Osteoblast (primary cell): ENCODE measurements around the gene XYLT1. TPM values are rescaled to one million over a fixed set of nuclear protein-coding genes. Genes with fewer than 3 reads are reported as not detected.

Source experiments
- DNase-seq: peaks from one replicate; pipeline ENCODE4 v3.0.0; 2011; ENCODE audit warnings: low spot score, mixed read lengths; ENCODE audit not compliant: insufficient read length; ENCODE audit errors: missing footprints
- H2AFZ ChIP-seq: 2 replicates; pipeline ENCODE4 v1.6.0; 2011; ENCODE audit warnings: mild to moderate bottlenecking, low read length
- H3K27ac ChIP-seq: 2 replicates; pipeline ENCODE4 v1.5.1; 2011; ENCODE audit warnings: mild to moderate bottlenecking, low read depth, low read length, moderate library complexity
- H3K27me3 ChIP-seq: 2 replicates; pipeline ENCODE4 v1.6.0; 2012; ENCODE audit warnings: mild to moderate bottlenecking, control low read depth, inconsistent platforms, low read length, moderate library complexity; ENCODE audit not compliant: insufficient read depth
- H3K36me3 ChIP-seq: 2 replicates; pipeline ENCODE4 v1.5.1; 2011; ENCODE audit warnings: mild to moderate bottlenecking, low read length, control low read depth, moderate library complexity; ENCODE audit not compliant: insufficient read depth
- H3K4me1 ChIP-seq: 2 replicates; pipeline ENCODE4 v1.5.1; 2011; ENCODE audit warnings: mild to moderate bottlenecking, low read length, control low read depth, moderate library complexity; ENCODE audit not compliant: insufficient read depth
- H3K4me2 ChIP-seq: 2 replicates; pipeline ENCODE4 v1.6.0; 2011; ENCODE audit warnings: mild to moderate bottlenecking, low read length; ENCODE audit not compliant: insufficient read depth
- H3K4me3 ChIP-seq: fragments of 200-600 bp; sonication (generic); 3 replicates; pipeline ENCODE4 v1.5.1; 2012; ENCODE audit warnings: mild to moderate bottlenecking, low read length, inconsistent platforms; ENCODE audit not compliant: insufficient read depth
- H3K79me2 ChIP-seq: 2 replicates; pipeline ENCODE4 v1.6.0; 2012; ENCODE audit warnings: mild to moderate bottlenecking, low read length, control low read depth, inconsistent platforms; ENCODE audit not compliant: insufficient read depth
- H3K9me3 ChIP-seq: 2 replicates; pipeline ENCODE4 v1.5.1; 2011; ENCODE audit warnings: low read depth, low read length, control low read depth
- H4K20me1 ChIP-seq: 2 replicates; pipeline ENCODE4 v1.6.0; 2012; ENCODE audit warnings: mild to moderate bottlenecking, low read length, control low read depth; ENCODE audit not compliant: insufficient read depth
- total RNA-seq: library from RNA; depleted of rRNA; stranded (reverse); fragments of >200 nt; gene quantifications from 2 replicates; pipeline ENCODE4 v1.2.3, GENCODE V29; 2012
- TF ChIP-seq, protein P1 (sequence below): IDR thresholded peaks from 2 replicates; pipeline ENCODE4 v1.5.1; 2011; ENCODE audit warnings: mild to moderate bottlenecking, low read depth, low read length, moderate library complexity; ENCODE audit errors: extremely low read depth

The XYLT1 gene
- total RNA-seq, 1 donor: 43.4 TPM

DNA sequence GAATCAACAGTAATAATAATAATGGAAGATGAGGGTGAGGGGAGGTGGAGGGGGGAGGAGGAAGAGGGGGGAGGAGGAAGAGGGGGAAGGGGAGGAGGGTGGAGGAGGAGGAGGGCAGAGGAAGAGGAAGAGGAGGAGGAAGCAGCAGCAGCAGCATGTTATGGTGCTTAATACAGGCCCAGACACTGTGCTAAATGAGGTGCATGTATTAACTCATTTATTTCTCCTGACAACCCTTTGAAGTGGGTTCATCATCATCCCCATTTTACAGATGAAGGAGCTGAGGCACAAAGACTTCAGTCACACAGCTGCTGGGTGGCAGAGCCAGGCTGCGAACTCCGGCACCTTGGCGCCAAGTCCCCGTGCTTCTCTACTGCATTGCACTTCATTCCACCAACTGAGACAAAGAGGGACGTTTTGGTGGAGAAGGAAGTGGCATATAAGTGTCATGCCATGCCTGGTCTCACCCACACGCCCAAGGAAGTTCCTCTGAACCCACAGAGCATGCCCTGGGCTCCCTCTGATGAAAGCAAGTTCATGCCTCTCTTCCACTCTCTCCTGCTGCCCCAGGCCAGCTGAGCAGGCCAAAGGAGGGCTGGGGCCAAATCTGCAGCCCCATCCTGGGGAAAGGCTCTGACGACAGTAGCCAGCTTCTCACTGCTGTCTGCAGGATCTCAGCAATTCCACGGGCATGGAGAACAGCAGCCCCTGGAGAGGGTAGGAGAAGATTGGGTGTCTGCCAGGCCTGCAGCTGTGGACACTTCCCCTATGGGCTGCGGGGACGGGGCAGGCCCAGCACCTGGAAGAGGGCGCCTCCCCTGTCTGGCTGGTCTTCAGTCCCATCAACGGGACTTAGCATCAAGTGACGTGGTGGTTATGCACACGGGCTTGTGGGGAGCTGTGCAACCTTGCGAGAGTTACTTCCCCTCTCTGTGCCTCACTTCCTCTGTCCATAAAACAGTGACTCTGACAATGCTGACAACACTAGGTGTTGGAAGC is 21.8 kb downstream of the XYLT1 start:
- TF ChIP-seq, protein P1, sequence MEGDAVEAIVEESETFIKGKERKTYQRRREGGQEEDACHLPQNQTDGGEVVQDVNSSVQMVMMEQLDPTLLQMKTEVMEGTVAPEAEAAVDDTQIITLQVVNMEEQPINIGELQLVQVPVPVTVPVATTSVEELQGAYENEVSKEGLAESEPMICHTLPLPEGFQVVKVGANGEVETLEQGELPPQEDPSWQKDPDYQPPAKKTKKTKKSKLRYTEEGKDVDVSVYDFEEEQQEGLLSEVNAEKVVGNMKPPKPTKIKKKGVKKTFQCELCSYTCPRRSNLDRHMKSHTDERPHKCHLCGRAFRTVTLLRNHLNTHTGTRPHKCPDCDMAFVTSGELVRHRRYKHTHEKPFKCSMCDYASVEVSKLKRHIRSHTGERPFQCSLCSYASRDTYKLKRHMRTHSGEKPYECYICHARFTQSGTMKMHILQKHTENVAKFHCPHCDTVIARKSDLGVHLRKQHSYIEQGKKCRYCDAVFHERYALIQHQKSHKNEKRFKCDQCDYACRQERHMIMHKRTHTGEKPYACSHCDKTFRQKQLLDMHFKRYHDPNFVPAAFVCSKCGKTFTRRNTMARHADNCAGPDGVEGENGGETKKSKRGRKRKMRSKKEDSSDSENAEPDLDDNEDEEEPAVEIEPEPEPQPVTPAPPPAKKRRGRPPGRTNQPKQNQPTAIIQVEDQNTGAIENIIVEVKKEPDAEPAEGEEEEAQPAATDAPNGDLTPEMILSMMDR: no peak
- H3K4me2 ChIP-seq: no peak overlapping the region
- no peak overlapping the region for H3K27ac ChIP-seq
- no peaks in the 10 kb centered on the region for H3K27me3 ChIP-seq
- peaks cover 33% of the 10 kb centered on the region for H3K79me2 ChIP-seq
- no peaks in the 10 kb centered on the region for H3K4me1 ChIP-seq
- H4K20me1 ChIP-seq: peaks cover 9% of the 10 kb centered on the region
- no peak overlapping the region for H2AFZ ChIP-seq
- H3K36me3 ChIP-seq: peaks cover 3% of the 10 kb centered on the region
- no peak for DNase-seq
- H3K9me3 ChIP-seq: no peaks in the 10 kb centered on the region
- H3K4me3 ChIP-seq: no peak overlapping the region

DNA sequence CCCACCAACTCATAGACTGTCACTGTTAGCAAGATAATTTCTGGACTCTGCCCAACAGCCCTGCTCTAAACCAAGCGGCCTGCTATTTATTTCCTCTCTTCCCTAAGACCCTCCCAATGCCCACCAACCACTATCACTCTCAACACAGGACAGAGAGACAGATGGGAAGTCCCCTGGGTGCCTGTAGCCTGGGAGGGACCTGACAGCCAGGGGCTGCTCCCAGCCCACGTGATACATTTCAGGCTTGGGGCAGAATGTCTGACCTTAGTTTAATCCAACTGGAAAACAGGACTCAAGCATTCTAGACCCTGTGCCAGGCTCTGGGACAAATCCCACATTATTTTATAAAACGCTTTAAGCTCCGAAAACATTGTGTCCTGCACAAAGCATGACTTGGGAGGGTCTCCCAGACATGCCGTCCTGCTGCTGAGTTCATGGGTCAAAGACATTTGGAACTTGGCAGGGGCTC is 23.6 kb downstream of the XYLT1 start:
- Histone ChIP-seq H3K4me3 (no peak overlapping the region), H3K27me3 (no peaks in the 10 kb centered on the region), H4K20me1 (peaks cover 9% of the 10 kb centered on the region), H3K79me2 (peaks cover 29% of the 10 kb centered on the region), H3K27ac (no peak overlapping the region), H3K4me2 (no peak overlapping the region), H3K4me1 (no peaks in the 10 kb centered on the region), H3K9me3 (no peaks in the 10 kb centered on the region), H3K36me3 (peaks cover 3% of the 10 kb centered on the region), H2AFZ (no peak overlapping the region)
- TF ChIP-seq, protein P1: no peak
- no peak for DNase-seq

DNA sequence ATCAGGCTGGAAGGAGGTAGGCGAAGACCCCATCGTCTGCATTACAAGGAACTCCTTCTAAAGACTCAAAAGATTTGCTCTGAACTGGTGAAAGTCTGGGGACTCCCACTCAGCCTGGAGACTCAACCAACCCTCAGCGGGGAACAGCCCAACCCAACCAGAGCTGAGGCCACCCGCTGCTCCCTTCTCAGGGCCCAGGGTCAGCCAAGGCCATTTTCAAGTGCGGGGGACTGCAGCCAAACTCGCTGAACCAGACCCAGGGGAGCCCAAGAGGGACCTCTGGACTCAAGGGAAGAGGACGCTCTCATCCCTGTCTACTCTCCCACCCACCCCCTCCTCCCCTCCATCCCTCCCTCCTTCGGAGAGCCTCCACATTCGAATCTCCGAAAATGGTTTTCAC is 24.1 kb downstream of the XYLT1 start:
- H2AFZ ChIP-seq: no peak overlapping the region
- DNase-seq: no peak
- H3K36me3 ChIP-seq: peaks cover 3% of the 10 kb centered on the region
- H4K20me1 ChIP-seq: peaks cover 5% of the 10 kb centered on the region
- H3K79me2 ChIP-seq: peaks cover 25% of the 10 kb centered on the region
- TF ChIP-seq, protein P1: no peak
- H3K9me3 ChIP-seq: no peaks in the 10 kb centered on the region
- H3K27ac ChIP-seq: no peak overlapping the region
- no peaks in the 10 kb centered on the region for H3K27me3 ChIP-seq
- no peak overlapping the region for H3K4me2 ChIP-seq
- H3K4me3 ChIP-seq: no peak overlapping the region
- no peaks in the 10 kb centered on the region for H3K4me1 ChIP-seq

DNA sequence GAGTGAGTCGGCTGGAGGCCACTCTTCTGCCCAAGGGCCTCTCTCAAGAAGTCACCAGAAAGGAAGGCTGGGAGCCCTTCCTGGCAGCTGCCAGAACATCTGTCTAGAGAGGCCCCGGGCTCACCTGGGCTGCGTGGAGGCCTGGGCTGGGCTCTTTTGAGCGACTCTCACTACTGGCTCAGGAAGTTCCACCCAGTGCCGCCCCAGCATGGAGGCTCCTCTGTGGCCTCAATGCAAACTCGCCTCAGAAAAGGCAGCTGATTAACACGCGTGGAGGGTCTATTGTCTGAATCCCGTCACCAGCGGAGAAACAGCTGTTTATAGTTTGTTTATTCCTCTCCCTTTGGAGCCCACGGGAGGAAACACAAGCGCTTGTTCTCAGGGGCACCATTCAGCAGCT is 25.3 kb downstream of the XYLT1 start:
- Histone ChIP-seq H3K4me2 (no peak overlapping the region), H3K27ac (no peak overlapping the region), H3K9me3 (no peaks in the 10 kb centered on the region), H4K20me1 (peaks cover 5% of the 10 kb centered on the region), H3K27me3 (no peaks in the 10 kb centered on the region), H3K36me3 (peaks cover 3% of the 10 kb centered on the region), H2AFZ (no peak overlapping the region), H3K79me2 (peaks cover 20% of the 10 kb centered on the region), H3K4me1 (no peaks in the 10 kb centered on the region), H3K4me3 (no peak overlapping the region)
- TF ChIP-seq, protein P1: no peak
- DNase-seq: no peak
